ENCODE results near the gene ABCA1. TPM values are rescaled to one million over a fixed set of nuclear protein-coding genes. Genes with fewer than 3 reads are reported as not detected.

Gene ABCA1
- total RNA-seq, 2 experiments from 2014 or later, result 8.0 to 14.0 TPM

DNA sequence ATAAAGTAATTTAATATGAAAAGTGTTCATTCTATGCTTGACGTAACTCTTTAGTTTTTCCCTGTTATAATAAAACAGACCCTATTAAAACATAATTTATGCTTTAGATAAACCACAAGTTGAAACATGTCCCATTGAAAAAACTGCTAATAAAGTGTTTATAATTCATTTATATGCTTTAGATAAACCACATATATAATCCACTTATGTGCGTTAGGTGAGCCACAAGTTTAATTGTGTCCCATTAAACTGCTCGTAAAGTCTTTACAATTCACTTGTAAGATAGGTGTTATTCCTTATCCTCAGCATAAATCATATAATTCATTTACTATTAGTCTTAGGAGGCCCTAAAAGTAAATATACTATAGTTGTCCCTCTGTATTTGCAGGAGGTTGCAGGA is 160.4 kb downstream of the ABCA1 start:
- H3K9me3 ChIP-seq (ENCODE audit: low read length), result peaks cover 28% of the 10 kb centered on the region; the same call in 1 of the 2 replicates
- intact Hi-C loops (cut with micrococcal nuclease; ENCODE audit: unreplicated experiment), result no loop called here
- no peak overlapping the region for H3K27ac ChIP-seq (ENCODE audit: low read depth, low read length, poor library complexity, severe bottlenecking)
- no peak overlapping the region for H3K4me2 ChIP-seq (ENCODE audit: low read length)
- no peak overlapping the region for H3K4me3 ChIP-seq (ENCODE audit: low read depth, low read length, poor library complexity, severe bottlenecking)
- no peak for DNase-seq (ENCODE audit: low spot score)
- no peaks in the 10 kb centered on the region for H4K20me1 ChIP-seq (ENCODE audit: insufficient read depth, low read length)
- no peak for TF ChIP-seq EZH2phosphoT487 (IDR thresholded peaks at IDR 0.05; ENCODE audit: borderline replicate concordance, low read depth, low read length)
- TF ChIP-seq, protein P1, sequence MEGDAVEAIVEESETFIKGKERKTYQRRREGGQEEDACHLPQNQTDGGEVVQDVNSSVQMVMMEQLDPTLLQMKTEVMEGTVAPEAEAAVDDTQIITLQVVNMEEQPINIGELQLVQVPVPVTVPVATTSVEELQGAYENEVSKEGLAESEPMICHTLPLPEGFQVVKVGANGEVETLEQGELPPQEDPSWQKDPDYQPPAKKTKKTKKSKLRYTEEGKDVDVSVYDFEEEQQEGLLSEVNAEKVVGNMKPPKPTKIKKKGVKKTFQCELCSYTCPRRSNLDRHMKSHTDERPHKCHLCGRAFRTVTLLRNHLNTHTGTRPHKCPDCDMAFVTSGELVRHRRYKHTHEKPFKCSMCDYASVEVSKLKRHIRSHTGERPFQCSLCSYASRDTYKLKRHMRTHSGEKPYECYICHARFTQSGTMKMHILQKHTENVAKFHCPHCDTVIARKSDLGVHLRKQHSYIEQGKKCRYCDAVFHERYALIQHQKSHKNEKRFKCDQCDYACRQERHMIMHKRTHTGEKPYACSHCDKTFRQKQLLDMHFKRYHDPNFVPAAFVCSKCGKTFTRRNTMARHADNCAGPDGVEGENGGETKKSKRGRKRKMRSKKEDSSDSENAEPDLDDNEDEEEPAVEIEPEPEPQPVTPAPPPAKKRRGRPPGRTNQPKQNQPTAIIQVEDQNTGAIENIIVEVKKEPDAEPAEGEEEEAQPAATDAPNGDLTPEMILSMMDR (conservative IDR thresholded peaks at IDR 0.05; ENCODE audit: low read length), result no peak
- H2AFZ ChIP-seq (ENCODE audit: low read length), result no peak overlapping the region
- no peaks in the 10 kb centered on the region for H3K79me2 ChIP-seq (ENCODE audit: insufficient read depth, low read depth, low read length)
- peaks cover 49% of the 10 kb centered on the region for H3K4me1 ChIP-seq (ENCODE audit: insufficient read depth, low read length, poor library complexity, severe bottlenecking)
- ChIA-PET CTCF (ENCODE audit: unreplicated experiment) (no interaction called here), POLR2A (interaction anchor here (6.0 kb wide), 1 partner anchor 19 kb away, joined by 52 read pairs; the partner anchor contains the start of gene NIPSNAP3A)
- no peaks in the 10 kb centered on the region for H3K9me2 ChIP-seq (ENCODE audit: insufficient read depth, low read length)
- H3K36me3 ChIP-seq (ENCODE audit: insufficient read depth, low read length), result no peaks in the 10 kb centered on the region; the same call in 1 of the 2 replicates
- BruUV-seq (replicated peaks), result no TSS peak

DNA sequence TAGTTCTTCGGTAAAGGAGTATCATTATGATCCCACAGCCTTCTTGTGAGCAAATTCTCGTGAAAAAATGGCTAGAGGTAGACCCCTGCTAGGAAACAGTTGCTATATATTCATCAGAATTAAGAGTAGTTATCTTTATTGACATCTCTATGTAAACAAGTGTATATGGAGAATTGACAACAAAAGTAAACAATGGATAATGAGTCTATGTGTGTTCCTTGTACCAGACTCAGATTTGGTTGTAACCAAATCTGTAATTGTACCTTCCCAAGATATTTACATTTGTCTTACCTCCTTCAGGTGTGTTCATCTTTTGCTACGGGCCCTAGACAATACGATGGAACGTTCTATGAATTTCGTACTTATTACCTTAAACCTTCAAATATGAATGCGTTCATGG is 161.9 kb downstream of the ABCA1 start:
- H3K27ac ChIP-seq (ENCODE audit: low read depth, low read length, poor library complexity, severe bottlenecking), result no peak overlapping the region
- H3K9me2 ChIP-seq (ENCODE audit: insufficient read depth, low read length), result no peaks in the 10 kb centered on the region
- no peaks in the 10 kb centered on the region; the same call in 1 of the 2 replicates for H3K36me3 ChIP-seq (ENCODE audit: insufficient read depth, low read length)
- ChIA-PET POLR2A (interaction anchor here (6.0 kb wide), 1 partner anchor 18 kb away, joined by 52 read pairs; the partner anchor contains the start of gene NIPSNAP3A), CTCF (ENCODE audit: unreplicated experiment) (no interaction called here)
- H3K9me3 ChIP-seq (ENCODE audit: low read length), result peaks cover 21% of the 10 kb centered on the region; the same call in 1 of the 2 replicates
- BruUV-seq (replicated peaks), result no TSS peak
- peaks cover 38% of the 10 kb centered on the region for H3K4me1 ChIP-seq (ENCODE audit: insufficient read depth, low read length, poor library complexity, severe bottlenecking)
- TF ChIP-seq, protein P1 (conservative IDR thresholded peaks at IDR 0.05; ENCODE audit: low read length), result no peak
- TF ChIP-seq EZH2phosphoT487 (IDR thresholded peaks at IDR 0.05; ENCODE audit: borderline replicate concordance, low read depth, low read length), result no peak
- peak overlapping the region; percentile 95 for H2AFZ ChIP-seq (ENCODE audit: low read length)
- H3K79me2 ChIP-seq (ENCODE audit: insufficient read depth, low read depth, low read length), result no peaks in the 10 kb centered on the region
- intact Hi-C loops (cut with micrococcal nuclease; ENCODE audit: unreplicated experiment), result no loop called here
- DNase-seq (ENCODE audit: low spot score), result no peak
- H3K4me3 ChIP-seq (ENCODE audit: low read depth, low read length, poor library complexity, severe bottlenecking), result no peak overlapping the region
- no peaks in the 10 kb centered on the region for H4K20me1 ChIP-seq (ENCODE audit: insufficient read depth, low read length)
- peak overlapping the region; percentile 61 for H3K4me2 ChIP-seq (ENCODE audit: low read length)

DNA sequence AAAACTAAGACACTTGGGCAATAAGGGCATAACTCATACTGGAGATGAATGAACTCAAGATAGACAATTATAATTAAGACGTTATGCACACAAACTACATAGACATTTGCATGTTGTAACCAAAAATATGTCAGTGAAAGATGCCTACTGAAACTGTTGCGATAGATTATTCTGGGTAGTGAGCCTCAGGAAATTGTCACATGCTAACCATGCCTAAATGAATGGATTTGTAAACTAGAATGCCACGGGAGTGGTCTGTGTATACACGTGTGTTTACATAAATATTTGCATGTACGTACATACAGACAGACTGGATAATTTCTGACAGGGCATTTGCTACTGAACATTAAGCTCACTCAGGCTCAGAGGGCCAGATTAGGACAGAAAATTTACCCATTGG is 162.8 kb downstream of the ABCA1 start:
- BruUV-seq (replicated peaks), result no TSS peak
- intact Hi-C loops (cut with micrococcal nuclease; ENCODE audit: unreplicated experiment), result no loop called here
- Histone ChIP-seq H4K20me1 (ENCODE audit: insufficient read depth, low read length) (no peaks in the 10 kb centered on the region), H3K36me3 (ENCODE audit: insufficient read depth, low read length) (peaks cover 4% of the 10 kb centered on the region), H3K4me2 (ENCODE audit: low read length) (peak overlapping the region; percentile 61), H3K27ac (ENCODE audit: low read depth, low read length, poor library complexity, severe bottlenecking) (no peak overlapping the region), H3K79me2 (ENCODE audit: insufficient read depth, low read depth, low read length) (no peaks in the 10 kb centered on the region), H3K4me3 (ENCODE audit: low read depth, low read length, poor library complexity, severe bottlenecking) (peak overlapping the region; percentile 20), H3K9me2 (ENCODE audit: insufficient read depth, low read length) (no peaks in the 10 kb centered on the region), H3K9me3 (ENCODE audit: low read length) (peaks cover 21% of the 10 kb centered on the region; the same call in 1 of the 2 replicates), H3K4me1 (ENCODE audit: insufficient read depth, low read length, poor library complexity, severe bottlenecking) (peaks cover 29% of the 10 kb centered on the region), H2AFZ (ENCODE audit: low read length) (peak overlapping the region; percentile 95)
- no peak for DNase-seq (ENCODE audit: low spot score)
- ChIA-PET CTCF (ENCODE audit: unreplicated experiment) (no interaction called here), POLR2A (interaction anchor here (0.6 to 1.3 kb wide), 3 partner anchors 10 to 634 kb away, joined by 3 to 7 read pairs (median 3); partner anchors contain the start of gene NIPSNAP3A)
- TF ChIP-seq, protein P1 (conservative IDR thresholded peaks at IDR 0.05; ENCODE audit: low read length), result no peak
- TF ChIP-seq EZH2phosphoT487 (IDR thresholded peaks at IDR 0.05; ENCODE audit: borderline replicate concordance, low read depth, low read length), result no peak
